ENCODE results near the gene SRRM1. TPM values are rescaled to one million over a fixed set of nuclear protein-coding genes. Genes with fewer than 3 reads are reported as not detected.

SRRM1 gene
- total RNA-seq, 4 donors from 2014 or later: 89.6 to 137 (median 120) TPM

DNA sequence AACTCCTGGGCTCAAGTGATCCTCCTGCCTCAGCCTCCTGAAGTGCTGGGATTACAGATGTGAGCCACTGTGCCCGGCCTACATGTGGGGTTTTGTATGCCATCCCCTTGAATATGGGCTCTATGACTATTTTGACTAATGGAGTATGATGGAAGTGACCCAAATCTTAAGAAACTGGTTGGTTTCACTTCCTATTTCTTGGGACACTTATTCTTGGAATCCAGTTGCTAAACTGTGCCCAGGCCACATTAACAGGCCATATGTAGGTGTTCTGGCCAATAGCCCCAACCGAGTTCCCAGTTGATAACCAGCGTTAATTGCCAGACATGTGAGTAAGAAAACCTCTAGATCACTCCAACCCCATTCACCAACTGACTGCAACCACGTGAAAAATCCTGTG lies 65.8 kb downstream of the SRRM1 start:
- H3K27me3 ChIP-seq: no peaks in the 10 kb centered on the region
- DNase-seq: no peak
- H3K9me3 ChIP-seq: no peaks in the 10 kb centered on the region
- intact Hi-C loops (cut with DNase I): no loop called here
- WGBS, 2 donors: 82 to 95% methylated on average over 4 of the region's 4 CpGs
- peaks cover 7 to 11% of the 10 kb centered on the region in 2 donors for H3K4me1 ChIP-seq
- H3K27ac ChIP-seq: no peak overlapping the region
- no peaks in the 10 kb centered on the region for H3K36me3 ChIP-seq
- TF ChIP-seq, protein P1, sequence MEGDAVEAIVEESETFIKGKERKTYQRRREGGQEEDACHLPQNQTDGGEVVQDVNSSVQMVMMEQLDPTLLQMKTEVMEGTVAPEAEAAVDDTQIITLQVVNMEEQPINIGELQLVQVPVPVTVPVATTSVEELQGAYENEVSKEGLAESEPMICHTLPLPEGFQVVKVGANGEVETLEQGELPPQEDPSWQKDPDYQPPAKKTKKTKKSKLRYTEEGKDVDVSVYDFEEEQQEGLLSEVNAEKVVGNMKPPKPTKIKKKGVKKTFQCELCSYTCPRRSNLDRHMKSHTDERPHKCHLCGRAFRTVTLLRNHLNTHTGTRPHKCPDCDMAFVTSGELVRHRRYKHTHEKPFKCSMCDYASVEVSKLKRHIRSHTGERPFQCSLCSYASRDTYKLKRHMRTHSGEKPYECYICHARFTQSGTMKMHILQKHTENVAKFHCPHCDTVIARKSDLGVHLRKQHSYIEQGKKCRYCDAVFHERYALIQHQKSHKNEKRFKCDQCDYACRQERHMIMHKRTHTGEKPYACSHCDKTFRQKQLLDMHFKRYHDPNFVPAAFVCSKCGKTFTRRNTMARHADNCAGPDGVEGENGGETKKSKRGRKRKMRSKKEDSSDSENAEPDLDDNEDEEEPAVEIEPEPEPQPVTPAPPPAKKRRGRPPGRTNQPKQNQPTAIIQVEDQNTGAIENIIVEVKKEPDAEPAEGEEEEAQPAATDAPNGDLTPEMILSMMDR (IDR thresholded peaks at IDR 0.05): no peak
- no peak for TF ChIP-seq POLR2A (IDR thresholded peaks at IDR 0.05)
- no peak overlapping the region for H3K4me3 ChIP-seq (replicated peaks in 1 of 3)

GRCh38 chr1:24709791-24710441 lies 66.8 kb downstream of the SRRM1 start:
- Histone ChIP-seq H3K27me3 (no peaks in the 10 kb centered on the region), H3K9me3 (no peaks in the 10 kb centered on the region), H3K36me3 (no peaks in the 10 kb centered on the region), H3K4me1 (peaks cover 7 to 8% of the 10 kb centered on the region in 2 donors), H3K4me3 (replicated peaks in 1 of 3) (no peak overlapping the region), H3K27ac (no peak overlapping the region)
- no peak for TF ChIP-seq POLR2A (IDR thresholded peaks at IDR 0.05)
- TF ChIP-seq, protein P1 (IDR thresholded peaks at IDR 0.05): no peak
- DNase-seq: no peak
- intact Hi-C loops (cut with DNase I): no loop called here
- 87 to 91% methylated on average over 5 of the region's 5 CpGs for WGBS, 2 donors

DNA sequence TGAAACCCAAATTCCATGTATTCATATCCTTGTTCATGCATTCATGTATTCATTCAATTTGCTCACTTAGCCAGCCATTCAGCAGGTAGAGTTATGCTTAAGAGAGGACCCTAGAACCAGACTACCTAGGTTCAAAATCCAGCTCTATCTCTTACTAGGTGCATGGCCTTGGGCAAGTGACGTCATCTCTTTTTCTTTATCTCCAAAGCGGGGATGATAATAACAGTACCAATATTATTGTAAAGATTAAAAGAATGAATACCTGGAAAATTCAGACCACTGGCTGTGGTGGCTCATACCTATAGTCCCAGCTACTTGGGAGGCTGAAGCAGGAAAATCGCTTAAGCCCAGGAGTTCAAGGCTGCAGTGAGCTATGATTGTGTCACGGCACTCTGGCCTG lies 68.2 kb downstream of the SRRM1 start:
- no peaks in the 10 kb centered on the region for H3K27me3 ChIP-seq
- TF ChIP-seq POLR2A (IDR thresholded peaks at IDR 0.05): no peak
- TF ChIP-seq, protein P1 (IDR thresholded peaks at IDR 0.05): no peak
- 93 to 96% methylated on average over 4 of the region's 4 CpGs for WGBS, 2 donors
- H3K4me3 ChIP-seq (replicated peaks in 1 of 3): no peak overlapping the region
- H3K36me3 ChIP-seq: no peaks in the 10 kb centered on the region
- no peak for DNase-seq
- intact Hi-C loops (cut with DNase I): no loop called here
- H3K27ac ChIP-seq: no peak overlapping the region
- H3K9me3 ChIP-seq: no peaks in the 10 kb centered on the region
- no peaks in the 10 kb centered on the region for H3K4me1 ChIP-seq

GRCh38 chr1:24713176-24713575 lies 70.1 kb downstream of the SRRM1 start:
- TF ChIP-seq, protein P1 (IDR thresholded peaks at IDR 0.05): no peak
- TF ChIP-seq POLR2A (IDR thresholded peaks at IDR 0.05): no peak
- Histone ChIP-seq H3K4me1 (peaks cover 0 to 1% of the 10 kb centered on the region in 2 donors), H3K9me3 (no peaks in the 10 kb centered on the region), H3K36me3 (no peaks in the 10 kb centered on the region), H3K4me3 (replicated peaks in 1 of 3) (no peak overlapping the region), H3K27ac (no peak overlapping the region), H3K27me3 (no peaks in the 10 kb centered on the region)
- intact Hi-C loops (cut with DNase I): no loop called here
- 94 to 100% methylated on average over 4 of the region's 4 CpGs for WGBS, 2 donors
- no peak for DNase-seq

DNA sequence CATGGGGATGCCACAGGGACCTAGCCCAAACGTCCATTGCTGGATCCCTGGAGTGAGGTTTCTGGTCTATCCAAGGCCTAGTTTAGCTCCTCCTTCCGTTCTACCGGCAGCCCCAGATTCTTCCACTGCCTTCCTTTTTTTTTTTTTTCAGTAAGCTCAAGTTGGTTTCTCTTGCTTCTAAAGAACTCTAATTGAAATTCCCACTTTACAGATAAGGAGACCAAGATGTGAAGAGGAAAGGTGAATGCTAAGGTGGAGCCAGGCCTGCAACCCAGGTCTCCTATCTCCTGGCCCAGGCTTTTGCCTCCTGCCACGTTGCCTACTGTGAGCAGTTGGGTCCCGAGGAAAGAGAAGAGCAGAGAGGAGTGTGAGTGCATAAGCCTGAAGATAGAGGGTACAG lies 70.6 kb downstream of the SRRM1 start:
- intact Hi-C loops (cut with DNase I): no loop called here
- WGBS, 2 donors: 69 to 73% methylated on average over 5 of the region's 5 CpGs

More for the DNA sequence above, 70.6 kb downstream of the SRRM1 start:
- Histone ChIP-seq H3K4me1 (peaks cover 0 to 7% of the 10 kb centered on the region in 2 donors), H3K27ac (no peak overlapping the region), H3K27me3 (no peaks in the 10 kb centered on the region), H3K4me3 (replicated peaks in 1 of 3) (no peak overlapping the region), H3K9me3 (no peaks in the 10 kb centered on the region), H3K36me3 (no peaks in the 10 kb centered on the region)
- no peak for DNase-seq
- TF ChIP-seq, protein P1 (IDR thresholded peaks at IDR 0.05): no peak
- no peak for TF ChIP-seq POLR2A (IDR thresholded peaks at IDR 0.05)
